GM23338 (cell line): ENCODE data around the gene OR6V1. TPM values are rescaled to one million over a fixed set of nuclear protein-coding genes. Genes with fewer than 3 reads are reported as not detected.

ENCODE experiments used
- ATAC-seq: fragments of 200-7000 bp; cut with Tn5 transposase; 3 replicates; pipeline ENCODE4 v1.9.1; 2020
- DNase-seq: peaks from one replicate; pipeline ENCODE4 v3.0.0-alpha.2; 2015; ENCODE audit warnings: low spot score
- H2AFZ ChIP-seq: fragments of 200-600 bp; sonication (generic); 2 replicates; pipeline ENCODE4 v1.8.0; 2016; ENCODE audit warnings: antibody characterized with exemption, mild to moderate bottlenecking, moderate library complexity
- H3F3A ChIP-seq: fragments of 200-600 bp; sonication (generic); replicated peaks from 2 replicates; pipeline ENCODE4 v1.8.0; 2017; ENCODE audit warnings: antibody characterized with exemption, mixed run types, low read depth
- H3K27ac ChIP-seq: fragments of 200-600 bp; sonication (generic); 2 replicates; pipeline ENCODE4 v1.6.1; 2016; ENCODE audit warnings: low read depth
- H3K27me3 ChIP-seq: fragments of 200-600 bp; sonication (generic); 2 replicates; pipeline ENCODE4 v1.8.0; 2016; ENCODE audit warnings: mild to moderate bottlenecking, mixed run types, moderate library complexity; ENCODE audit not compliant: insufficient read depth
- H3K36me3 ChIP-seq: fragments of 200-600 bp; sonication (generic); 2 replicates; pipeline ENCODE4 v1.8.0; 2016; ENCODE audit warnings: mild to moderate bottlenecking; ENCODE audit not compliant: insufficient read depth
- H3K4me1 ChIP-seq: fragments of 200-600 bp; sonication (generic); 2 replicates; pipeline ENCODE4 v1.8.0; 2016; ENCODE audit warnings: mild to moderate bottlenecking, moderate library complexity; ENCODE audit not compliant: insufficient read depth
- H3K4me2 ChIP-seq: fragments of 200-600 bp; sonication (generic); 2 replicates; pipeline ENCODE4 v1.7.1; 2017; ENCODE audit warnings: mixed run types
- H3K4me3 ChIP-seq: fragments of 200-600 bp; sonication (generic); 2 replicates; pipeline ENCODE4 v1.6.1; 2016; ENCODE audit warnings: mixed run types
- H3K79me2 ChIP-seq: fragments of 200-600 bp; sonication (generic); replicated peaks from 2 replicates; pipeline ENCODE4 v1.8.0; 2017; ENCODE audit warnings: mild to moderate bottlenecking; ENCODE audit not compliant: insufficient read depth
- H3K9me2 ChIP-seq: fragments of 200-600 bp; sonication (generic); 2 replicates; pipeline ENCODE4 v1.8.0; 2017; ENCODE audit not compliant: insufficient read depth
- H4K20me1 ChIP-seq: fragments of 200-600 bp; sonication (generic); replicated peaks from 2 replicates; pipeline ENCODE4 v1.8.0; 2017; ENCODE audit warnings: mild to moderate bottlenecking; ENCODE audit not compliant: insufficient read depth
- H3K27ac Mint-ChIP-seq: 2 replicates; pipeline ENCODE4 v1.8.0; 2020; ENCODE audit warnings: inconsistent platforms, mild to moderate bottlenecking, moderate library complexity, mixed read lengths
- H3K27me3 Mint-ChIP-seq: 3 replicates; pipeline ENCODE4 v1.8.0; 2022; ENCODE audit warnings: low read depth, mild to moderate bottlenecking, moderate library complexity, mixed read lengths, inconsistent platforms; ENCODE audit not compliant: insufficient read depth, poor library complexity
- H3K36me3 Mint-ChIP-seq: 3 replicates; pipeline ENCODE4 v1.8.0; 2021; ENCODE audit warnings: low read depth, mild to moderate bottlenecking, inconsistent platforms, moderate library complexity, mixed read lengths
- H3K4me1 Mint-ChIP-seq: 3 replicates; pipeline ENCODE4 v1.8.0; 2020; ENCODE audit warnings: mild to moderate bottlenecking, inconsistent platforms, mixed read lengths
- H3K4me3 Mint-ChIP-seq: 3 replicates; pipeline ENCODE4 v1.8.0; 2021; ENCODE audit warnings: moderate library complexity, mild to moderate bottlenecking, inconsistent platforms, mixed read lengths
- H3K9me3 Mint-ChIP-seq: 3 replicates; pipeline ENCODE4 v1.8.0; 2020; ENCODE audit warnings: moderate library complexity, mild to moderate bottlenecking, inconsistent platforms, mixed read lengths
- EZH2 ChIP-seq: fragments of 200-600 bp; sonication (generic); IDR thresholded peaks from one replicate; pipeline ENCODE4 v1.8.0; 2017; ENCODE audit warnings: antibody characterized with exemption, mild to moderate bottlenecking, low read depth; ENCODE audit not compliant: unreplicated experiment
- EZH2phosphoT487 ChIP-seq: fragments of 200-600 bp; sonication (generic); IDR thresholded peaks from one replicate; pipeline ENCODE4 v1.8.1; 2018; ENCODE audit warnings: antibody characterized with exemption; ENCODE audit not compliant: unreplicated experiment
- JUNB ChIP-seq: IDR thresholded peaks from one replicate; pipeline ENCODE4 v1.6.1; 2016; ENCODE audit warnings: antibody characterized with exemption; ENCODE audit not compliant: unreplicated experiment
- NANOG ChIP-seq: IDR thresholded peaks from 2 replicates; pipeline ENCODE4 v1.6.1; 2016; ENCODE audit warnings: antibody characterized with exemption, borderline replicate concordance
- POLR2AphosphoS5 ChIP-seq: IDR thresholded peaks from 2 replicates; pipeline ENCODE4 v1.6.1; 2016; ENCODE audit warnings: antibody characterized with exemption, low read depth
- STAT1 ChIP-seq: IDR thresholded peaks from one replicate; pipeline ENCODE4 v1.6.1; 2016; ENCODE audit warnings: antibody characterized with exemption; ENCODE audit not compliant: unreplicated experiment
- ZNF114 ChIP-seq: fragments of 250-450 bp; sonication (Bioruptor Pico); IDR thresholded peaks from 2 replicates; pipeline ENCODE4 v1.5.0; 2020; ENCODE audit warnings: mild to moderate bottlenecking, moderate library complexity
- ZNF331 ChIP-seq: fragments of 250-450 bp; sonication (Bioruptor Pico); IDR thresholded peaks from 2 replicates; pipeline ENCODE4 v1.5.0; 2020; ENCODE audit warnings: low read depth, mild to moderate bottlenecking, moderate library complexity
- ZNF462 ChIP-seq: fragments of 250-450 bp; sonication (Bioruptor Pico); IDR thresholded peaks from 2 replicates; pipeline ENCODE4 v1.5.0; 2020; ENCODE audit warnings: mild to moderate bottlenecking, moderate library complexity
- polyA plus RNA-seq: library from polyadenylated mRNA; unstranded; fragments of >200 nt; fragmentation: Nextera tagmentation; extraction: Ambion mirVana; gene quantifications from 2 replicates; pipeline ENCODE4 v1.2.1, GENCODE V29; 2016
- total RNA-seq: library from RNA; depleted of rRNA; stranded (reverse); fragments of >200 nt; shearing (Covaris generic); gene quantifications from 2 replicates; pipeline ENCODE4 v1.2.3, GENCODE V29; 2014
- TF ChIP-seq, protein P1 (sequence below): IDR thresholded peaks from 2 replicates; pipeline ENCODE4 v1.6.1; 2016; ENCODE audit warnings: antibody characterized with exemption
- TF ChIP-seq, protein P2 (sequence below), 2 experiments: fragments of 200-600 bp in 1 of 2; sonication (generic) in 1 of 2; conservative IDR thresholded peaks; 2 replicates each; pipeline versions ENCODE4 v1.5.1 to v1.6.1; 2016 to 2017; ENCODE audit warnings: antibody characterized with exemption in 2 of 2, low read depth in 2 of 2, mild to moderate bottlenecking in 2 of 2, moderate library complexity in 1 of 2
- TF ChIP-seq, protein P3 (sequence below): IDR thresholded peaks from one replicate; pipeline ENCODE4 v1.6.1; 2018; ENCODE audit warnings: antibody characterized with exemption; ENCODE audit not compliant: unreplicated experiment

Gene OR6V1
- total and polyA plus RNA-seq, 2 experiments from 2014 or later = not detected

GRCh38 chr7:143063741-143064140 is 11.6 kb downstream of the OR6V1 start (continued):
- no peak for TF ChIP-seq POLR2AphosphoS5
- TF ChIP-seq, protein P1, sequence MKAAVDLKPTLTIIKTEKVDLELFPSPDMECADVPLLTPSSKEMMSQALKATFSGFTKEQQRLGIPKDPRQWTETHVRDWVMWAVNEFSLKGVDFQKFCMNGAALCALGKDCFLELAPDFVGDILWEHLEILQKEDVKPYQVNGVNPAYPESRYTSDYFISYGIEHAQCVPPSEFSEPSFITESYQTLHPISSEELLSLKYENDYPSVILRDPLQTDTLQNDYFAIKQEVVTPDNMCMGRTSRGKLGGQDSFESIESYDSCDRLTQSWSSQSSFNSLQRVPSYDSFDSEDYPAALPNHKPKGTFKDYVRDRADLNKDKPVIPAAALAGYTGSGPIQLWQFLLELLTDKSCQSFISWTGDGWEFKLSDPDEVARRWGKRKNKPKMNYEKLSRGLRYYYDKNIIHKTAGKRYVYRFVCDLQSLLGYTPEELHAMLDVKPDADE = no peak
- no peak for TF ChIP-seq STAT1

GRCh38 chr7:143068446-143068845 is 16.3 kb downstream of the OR6V1 start:
- Mint-ChIP-seq H3K4me1 (peaks cover 10% of the 10 kb centered on the region), H3K36me3 (no peaks in the 10 kb centered on the region), H3K27ac (no peak overlapping the region), H3K9me3 (peaks cover 3% of the 10 kb centered on the region; the same call in 2 of the 3 replicates), H3K4me3 (no peak overlapping the region), H3K27me3 (peaks cover 5% of the 10 kb centered on the region)
- Histone ChIP-seq H3K9me2 (no peaks in the 10 kb centered on the region), H3K27ac (no peak overlapping the region), H3K27me3 (no peaks in the 10 kb centered on the region), H3K4me2 (no peak overlapping the region), H2AFZ (no peak overlapping the region), H3K4me3 (no peak overlapping the region), H4K20me1 (no peaks in the 10 kb centered on the region), H3K36me3 (no peaks in the 10 kb centered on the region), H3K4me1 (no peaks in the 10 kb centered on the region), H3F3A (no peaks in the 10 kb centered on the region), H3K79me2 (no peaks in the 10 kb centered on the region)
- DNase-seq (no peak), ATAC-seq (no peak)
- TF ChIP-seq NANOG = no peak
- TF ChIP-seq, protein P2, sequence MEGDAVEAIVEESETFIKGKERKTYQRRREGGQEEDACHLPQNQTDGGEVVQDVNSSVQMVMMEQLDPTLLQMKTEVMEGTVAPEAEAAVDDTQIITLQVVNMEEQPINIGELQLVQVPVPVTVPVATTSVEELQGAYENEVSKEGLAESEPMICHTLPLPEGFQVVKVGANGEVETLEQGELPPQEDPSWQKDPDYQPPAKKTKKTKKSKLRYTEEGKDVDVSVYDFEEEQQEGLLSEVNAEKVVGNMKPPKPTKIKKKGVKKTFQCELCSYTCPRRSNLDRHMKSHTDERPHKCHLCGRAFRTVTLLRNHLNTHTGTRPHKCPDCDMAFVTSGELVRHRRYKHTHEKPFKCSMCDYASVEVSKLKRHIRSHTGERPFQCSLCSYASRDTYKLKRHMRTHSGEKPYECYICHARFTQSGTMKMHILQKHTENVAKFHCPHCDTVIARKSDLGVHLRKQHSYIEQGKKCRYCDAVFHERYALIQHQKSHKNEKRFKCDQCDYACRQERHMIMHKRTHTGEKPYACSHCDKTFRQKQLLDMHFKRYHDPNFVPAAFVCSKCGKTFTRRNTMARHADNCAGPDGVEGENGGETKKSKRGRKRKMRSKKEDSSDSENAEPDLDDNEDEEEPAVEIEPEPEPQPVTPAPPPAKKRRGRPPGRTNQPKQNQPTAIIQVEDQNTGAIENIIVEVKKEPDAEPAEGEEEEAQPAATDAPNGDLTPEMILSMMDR (conservative IDR thresholded peaks at IDR 0.05; ENCODE audit: low read depth in 2 of 2) = no peak
- no peak for TF ChIP-seq STAT1
- TF ChIP-seq JUNB = no peak
- TF ChIP-seq ZNF331 (CRISPR knock-in tag) = no peak
- no peak for TF ChIP-seq EZH2phosphoT487
- no peak for TF ChIP-seq POLR2AphosphoS5
- TF ChIP-seq, protein P1 = no peak
- no peak for TF ChIP-seq ZNF114 (CRISPR knock-in tag)
- TF ChIP-seq, protein P3, sequence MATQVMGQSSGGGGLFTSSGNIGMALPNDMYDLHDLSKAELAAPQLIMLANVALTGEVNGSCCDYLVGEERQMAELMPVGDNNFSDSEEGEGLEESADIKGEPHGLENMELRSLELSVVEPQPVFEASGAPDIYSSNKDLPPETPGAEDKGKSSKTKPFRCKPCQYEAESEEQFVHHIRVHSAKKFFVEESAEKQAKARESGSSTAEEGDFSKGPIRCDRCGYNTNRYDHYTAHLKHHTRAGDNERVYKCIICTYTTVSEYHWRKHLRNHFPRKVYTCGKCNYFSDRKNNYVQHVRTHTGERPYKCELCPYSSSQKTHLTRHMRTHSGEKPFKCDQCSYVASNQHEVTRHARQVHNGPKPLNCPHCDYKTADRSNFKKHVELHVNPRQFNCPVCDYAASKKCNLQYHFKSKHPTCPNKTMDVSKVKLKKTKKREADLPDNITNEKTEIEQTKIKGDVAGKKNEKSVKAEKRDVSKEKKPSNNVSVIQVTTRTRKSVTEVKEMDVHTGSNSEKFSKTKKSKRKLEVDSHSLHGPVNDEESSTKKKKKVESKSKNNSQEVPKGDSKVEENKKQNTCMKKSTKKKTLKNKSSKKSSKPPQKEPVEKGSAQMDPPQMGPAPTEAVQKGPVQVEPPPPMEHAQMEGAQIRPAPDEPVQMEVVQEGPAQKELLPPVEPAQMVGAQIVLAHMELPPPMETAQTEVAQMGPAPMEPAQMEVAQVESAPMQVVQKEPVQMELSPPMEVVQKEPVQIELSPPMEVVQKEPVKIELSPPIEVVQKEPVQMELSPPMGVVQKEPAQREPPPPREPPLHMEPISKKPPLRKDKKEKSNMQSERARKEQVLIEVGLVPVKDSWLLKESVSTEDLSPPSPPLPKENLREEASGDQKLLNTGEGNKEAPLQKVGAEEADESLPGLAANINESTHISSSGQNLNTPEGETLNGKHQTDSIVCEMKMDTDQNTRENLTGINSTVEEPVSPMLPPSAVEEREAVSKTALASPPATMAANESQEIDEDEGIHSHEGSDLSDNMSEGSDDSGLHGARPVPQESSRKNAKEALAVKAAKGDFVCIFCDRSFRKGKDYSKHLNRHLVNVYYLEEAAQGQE = no peak
- TF ChIP-seq ZNF462 (CRISPR knock-in tag) = no peak
- no peak for TF ChIP-seq EZH2
